RWPE2 (cell line): ENCODE data around the gene ITPK1.
A peak's percentile ranks its signal among the peaks of the same experiment; 100 is the strongest.
"Not testable (repeated sequence)": the region's sequence is repeated elsewhere in the genome, so short reads cannot be mapped to it uniquely, and the experiment has no call there.

Experiments
- ATAC-seq: fragments of 200-7000 bp; cut with Tn5 transposase; 3 replicates; pipeline ENCODE4 v1.9.1; 2021; ENCODE audit warnings: low read depth
- DNase-seq: peaks from one replicate; pipeline ENCODE4 v3.0.0-alpha.2; 2020; ENCODE audit warnings: low spot score
- H3K27ac ChIP-seq: fragments of 450-650 bp; 2 replicates; pipeline ENCODE4 v1.5.1; 2017; ENCODE audit warnings: mild to moderate bottlenecking; ENCODE audit not compliant: poor library complexity, severe bottlenecking
- H3K27me3 ChIP-seq: fragments of 250-450 bp; sonication (Bioruptor Pico); 2 replicates; pipeline ENCODE4 v1.5.1; 2021; ENCODE audit warnings: mild to moderate bottlenecking, moderate library complexity; ENCODE audit not compliant: insufficient read depth, poor library complexity, severe bottlenecking
- H3K36me3 ChIP-seq: fragments of 250-450 bp; sonication (Bioruptor Pico); 2 replicates; pipeline ENCODE4 v1.5.1; 2020; ENCODE audit warnings: low read depth, mild to moderate bottlenecking, moderate library complexity
- H3K4me1 ChIP-seq: fragments of 250-450 bp; sonication (Bioruptor Pico); 2 replicates; pipeline ENCODE4 v1.5.1; 2021; ENCODE audit warnings: mild to moderate bottlenecking, moderate library complexity; ENCODE audit not compliant: insufficient read depth, poor library complexity, severe bottlenecking
- H3K4me3 ChIP-seq: fragments of 250-450 bp; sonication (Bioruptor Pico); 2 replicates; pipeline ENCODE4 v1.5.1; 2021; ENCODE audit warnings: mild to moderate bottlenecking, moderate library complexity; ENCODE audit not compliant: severe bottlenecking
- H3K9me3 ChIP-seq: fragments of 250-450 bp; sonication (Bioruptor Pico); 2 replicates; pipeline ENCODE4 v1.5.1; 2021; ENCODE audit warnings: mild to moderate bottlenecking, moderate library complexity; ENCODE audit not compliant: severe bottlenecking
- TF ChIP-seq, protein P1 (sequence below): fragments of 450-650 bp; IDR thresholded peaks from one replicate; pipeline ENCODE4 v1.5.1; 2017; ENCODE audit warnings: mild to moderate bottlenecking, moderate library complexity; ENCODE audit not compliant: poor library complexity, severe bottlenecking

The ITPK1 gene

DNA sequence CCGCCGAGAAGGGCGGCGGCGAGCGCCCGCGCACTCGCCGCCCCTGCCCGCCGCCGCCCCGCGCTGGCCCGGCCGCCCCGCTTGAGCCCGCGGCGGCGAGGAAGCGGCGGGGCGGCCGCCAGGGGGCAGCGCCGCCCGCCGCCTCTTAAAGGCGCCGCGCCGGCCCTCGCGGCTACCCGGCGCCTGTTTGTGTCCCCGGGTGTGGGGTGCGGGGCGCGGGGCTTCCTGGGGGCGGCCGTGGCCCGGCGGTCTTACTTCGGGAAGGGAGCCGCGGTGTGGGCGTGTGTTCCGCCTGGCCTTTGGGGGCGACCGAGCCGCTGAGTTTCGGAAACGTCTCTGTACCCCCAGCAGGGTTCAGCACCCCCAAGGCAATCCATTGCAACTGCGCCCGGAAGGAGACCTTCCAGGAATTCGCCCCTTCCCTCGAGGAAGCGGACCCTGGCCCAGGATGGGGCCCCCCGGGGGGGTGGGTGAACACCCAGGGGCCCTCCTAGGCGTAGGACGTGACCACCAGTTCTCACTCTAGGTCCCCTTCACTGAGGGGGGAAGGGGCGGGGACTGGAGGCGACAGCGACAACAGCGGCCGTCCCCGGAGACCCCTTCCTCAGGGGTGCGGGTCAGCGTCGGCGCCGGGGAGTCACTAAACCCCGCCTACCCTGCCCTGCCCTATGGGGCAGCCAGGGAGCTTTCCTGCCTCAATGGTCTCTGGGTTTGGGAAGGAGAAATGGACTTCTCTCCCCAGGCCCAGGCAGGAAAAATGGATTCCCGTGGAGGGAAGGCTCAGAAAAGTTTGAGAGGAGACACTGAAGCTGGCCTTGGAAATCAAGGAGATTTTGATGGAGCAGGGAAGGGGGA is at the start of gene ITPK1:
ITPK1 (minus strand) TSS at position 105 of the 855 bp plus-strand sequence. CDS start 762 bp downstream, outside the sequence.
- peaks cover 5% of the 10 kb centered on the region; the same call in 1 of the 2 replicates for H3K36me3 ChIP-seq
- peak within 1 kb of the TSS; percentile 90 for H3K4me3 ChIP-seq
- no peak for DNase-seq
- TF ChIP-seq, protein P1, sequence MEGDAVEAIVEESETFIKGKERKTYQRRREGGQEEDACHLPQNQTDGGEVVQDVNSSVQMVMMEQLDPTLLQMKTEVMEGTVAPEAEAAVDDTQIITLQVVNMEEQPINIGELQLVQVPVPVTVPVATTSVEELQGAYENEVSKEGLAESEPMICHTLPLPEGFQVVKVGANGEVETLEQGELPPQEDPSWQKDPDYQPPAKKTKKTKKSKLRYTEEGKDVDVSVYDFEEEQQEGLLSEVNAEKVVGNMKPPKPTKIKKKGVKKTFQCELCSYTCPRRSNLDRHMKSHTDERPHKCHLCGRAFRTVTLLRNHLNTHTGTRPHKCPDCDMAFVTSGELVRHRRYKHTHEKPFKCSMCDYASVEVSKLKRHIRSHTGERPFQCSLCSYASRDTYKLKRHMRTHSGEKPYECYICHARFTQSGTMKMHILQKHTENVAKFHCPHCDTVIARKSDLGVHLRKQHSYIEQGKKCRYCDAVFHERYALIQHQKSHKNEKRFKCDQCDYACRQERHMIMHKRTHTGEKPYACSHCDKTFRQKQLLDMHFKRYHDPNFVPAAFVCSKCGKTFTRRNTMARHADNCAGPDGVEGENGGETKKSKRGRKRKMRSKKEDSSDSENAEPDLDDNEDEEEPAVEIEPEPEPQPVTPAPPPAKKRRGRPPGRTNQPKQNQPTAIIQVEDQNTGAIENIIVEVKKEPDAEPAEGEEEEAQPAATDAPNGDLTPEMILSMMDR, result peak; percentile 98
- H3K4me1 ChIP-seq, result peaks cover 8% of the 10 kb centered on the region
- peak within 1 kb of the TSS; percentile 86 for H3K27ac ChIP-seq
- H3K27me3 ChIP-seq, result no peaks in the 10 kb centered on the region
- H3K9me3 ChIP-seq, result no peaks in the 10 kb centered on the region
- ATAC-seq, result peak; percentile 26

DNA sequence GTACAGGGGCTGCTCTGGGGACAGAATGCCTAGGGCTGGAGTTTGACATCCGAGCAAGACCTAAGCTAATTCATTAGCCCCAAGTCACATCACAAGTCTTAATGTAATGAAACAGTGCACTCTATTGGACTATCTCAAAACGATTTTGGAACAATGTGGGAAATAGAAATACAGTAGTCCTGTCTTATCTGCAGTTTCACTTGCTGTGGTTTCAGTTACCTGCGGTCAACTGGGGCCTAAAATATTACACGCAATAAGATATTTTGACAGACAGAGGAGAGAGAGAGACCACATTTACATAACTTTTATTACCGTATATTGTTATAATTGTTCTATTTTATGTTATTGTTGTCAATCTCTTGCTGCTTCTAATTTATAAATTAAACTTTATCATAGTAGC is 47.8 kb upstream of the ITPK1 start:
- no peak overlapping the region for H3K4me3 ChIP-seq
- DNase-seq, result no peak
- TF ChIP-seq, protein P1, result no peak
- no peaks in the 10 kb centered on the region for H3K9me3 ChIP-seq
- no peaks in the 10 kb centered on the region for H3K4me1 ChIP-seq
- H3K27me3 ChIP-seq, result no peaks in the 10 kb centered on the region
- ATAC-seq, result peak; percentile 24; the same call in 1 of the 3 replicates
- H3K36me3 ChIP-seq, result no peaks in the 10 kb centered on the region
- no peak overlapping the region for H3K27ac ChIP-seq

DNA sequence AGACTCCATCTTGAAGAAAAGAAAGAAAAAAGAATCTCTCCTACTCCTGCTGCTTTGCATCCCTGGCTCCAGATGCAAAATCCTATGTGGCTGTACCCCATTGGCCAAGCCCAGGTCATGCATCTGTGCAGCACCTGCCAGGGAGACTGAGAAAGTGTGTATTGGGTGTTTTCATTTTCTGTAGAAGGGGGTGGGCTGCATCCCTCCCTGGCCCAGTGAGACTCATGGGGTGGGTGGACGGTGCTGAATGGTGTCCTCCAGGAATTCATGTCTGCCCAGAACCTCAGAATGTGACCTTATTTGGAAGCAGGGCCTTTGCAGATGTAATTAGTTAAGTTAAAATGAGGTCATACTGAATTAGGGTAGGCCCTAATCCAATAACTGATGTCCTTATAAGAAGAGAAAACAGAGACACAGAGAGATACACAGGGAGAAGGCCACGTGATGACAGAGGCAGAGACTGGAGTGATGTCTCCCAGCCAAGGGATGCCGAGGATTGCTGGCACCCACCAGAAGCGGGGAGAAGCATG is 45.8 kb upstream of the ITPK1 start:
- H3K9me3 ChIP-seq, result no peaks in the 10 kb centered on the region
- H3K27me3 ChIP-seq, result no peaks in the 10 kb centered on the region
- H3K36me3 ChIP-seq, result no peaks in the 10 kb centered on the region
- no peaks in the 10 kb centered on the region for H3K4me1 ChIP-seq
- DNase-seq (no peak), ATAC-seq (no peak)
- H3K27ac ChIP-seq, result no peak overlapping the region
- no peak overlapping the region for H3K4me3 ChIP-seq
- TF ChIP-seq, protein P1, result no peak

DNA sequence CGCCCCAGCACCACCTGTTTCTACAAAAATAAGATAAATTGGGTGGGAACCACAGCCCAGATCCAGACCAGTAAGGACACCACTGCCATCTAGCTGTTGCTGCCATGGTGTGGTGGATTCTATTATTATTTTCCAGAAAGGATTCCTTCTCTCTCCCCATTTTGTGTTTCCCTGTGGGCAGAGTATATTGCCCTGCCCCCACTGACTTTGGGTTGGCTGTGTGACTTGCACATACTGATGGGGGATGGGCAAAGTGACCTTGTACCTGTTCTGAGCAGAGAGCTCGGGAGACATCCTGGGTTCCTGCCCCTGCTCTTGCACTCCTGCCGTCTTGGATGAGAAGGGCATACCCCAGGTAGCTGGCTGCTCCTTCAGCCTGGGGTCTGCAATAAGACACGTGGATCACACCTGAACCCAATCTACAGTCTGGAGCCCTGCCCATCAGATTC is 44.7 kb upstream of the ITPK1 start:
- Histone ChIP-seq H3K9me3 (no peaks in the 10 kb centered on the region), H3K4me3 (no peak overlapping the region), H3K36me3 (no peaks in the 10 kb centered on the region), H3K4me1 (no peaks in the 10 kb centered on the region), H3K27me3 (no peaks in the 10 kb centered on the region), H3K27ac (no peak overlapping the region)
- TF ChIP-seq, protein P1, result peak; percentile 86
- ATAC-seq (peak; percentile 81), DNase-seq (no peak)

DNA sequence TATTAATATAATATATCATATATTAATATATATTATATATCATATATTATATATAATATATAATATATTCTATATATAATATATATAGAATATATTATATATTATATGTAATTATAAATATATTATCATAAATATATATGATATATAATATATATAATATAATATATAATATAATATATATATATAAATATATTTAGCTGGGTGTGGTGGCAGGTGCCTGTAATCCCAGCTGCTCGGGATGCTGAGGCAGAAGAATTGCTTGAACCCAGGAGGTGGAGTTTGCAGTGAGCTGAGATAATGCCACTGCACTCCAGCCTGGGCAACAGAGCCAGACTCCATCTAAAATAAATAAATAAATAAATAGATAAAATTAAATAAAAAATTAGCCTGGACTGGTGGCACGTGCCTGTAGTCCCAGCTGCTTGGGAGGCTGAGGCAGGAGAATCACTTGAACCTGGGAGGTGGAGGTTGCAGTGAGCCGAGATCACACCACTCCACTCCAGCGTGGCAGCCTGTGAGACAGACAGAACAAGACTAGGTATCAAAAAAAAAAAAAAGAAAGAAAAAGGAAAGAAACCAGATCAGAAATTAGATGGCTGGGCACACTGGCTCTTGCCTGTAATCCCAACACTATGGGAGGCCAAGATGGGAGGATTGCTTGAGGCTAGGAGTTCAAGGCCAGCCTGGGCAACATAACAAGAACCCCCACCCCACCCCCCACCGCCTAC is 44.1 kb upstream of the ITPK1 start:
- not testable (repeated sequence) for H3K9me3 ChIP-seq, H3K27ac ChIP-seq, H3K4me3 ChIP-seq, ATAC-seq, DNase-seq, H3K27me3 ChIP-seq, H3K4me1 ChIP-seq, H3K36me3 ChIP-seq

DNA sequence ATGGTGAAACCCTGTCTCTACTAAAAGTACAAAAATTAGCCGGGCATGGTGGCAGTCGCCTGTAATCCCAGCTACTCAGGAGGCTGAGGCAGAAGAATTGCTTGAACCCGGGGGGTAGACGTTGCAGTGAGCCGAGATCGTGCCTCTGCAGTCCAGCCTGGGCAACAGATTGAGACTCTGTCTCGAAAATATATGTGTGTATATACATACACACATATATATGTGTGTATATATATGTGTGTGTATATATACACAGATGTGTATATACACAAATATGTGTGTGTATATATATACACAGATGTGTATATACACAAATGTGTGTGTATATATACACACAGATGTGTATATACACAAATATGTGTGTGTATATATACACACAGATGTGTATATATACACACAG is 42.6 kb upstream of the ITPK1 start:
- ATAC-seq, H3K4me1 ChIP-seq, H3K27me3 ChIP-seq, H3K27ac ChIP-seq, H3K4me3 ChIP-seq, H3K36me3 ChIP-seq, H3K9me3 ChIP-seq, DNase-seq: not testable (repeated sequence)
